Mesenchymal stem cell (in vitro differentiated cells and primary cell): ENCODE measurements around the gene ELSPBP1.

Source experiments
- DNase-seq: peaks from one replicate; pipeline ENCODE4 v3.0.0-alpha.2; 2013
- H2AFZ ChIP-seq: one replicate; pipeline ENCODE4 v1.6.1; 2013; ENCODE audit warnings: low read depth, mild to moderate bottlenecking, control low read depth, inconsistent platforms, low read length, moderate library complexity
- H2AK5ac ChIP-seq: 2 replicates; pipeline ENCODE4 v1.6.1; 2013; ENCODE audit warnings: low read length, moderate library complexity, mild to moderate bottlenecking, inconsistent platforms; ENCODE audit not compliant: severe bottlenecking
- H2BK120ac ChIP-seq: one replicate; pipeline ENCODE4 v1.6.1; 2013; ENCODE audit warnings: low read depth, mild to moderate bottlenecking, inconsistent platforms, low read length, moderate library complexity
- H2BK12ac ChIP-seq, 2 experiments: one replicate each; pipeline ENCODE4 v1.6.1; 2013; ENCODE audit warnings: inconsistent platforms in 2 of 2, low read length in 2 of 2, mild to moderate bottlenecking in 2 of 2, moderate library complexity in 2 of 2, control low read depth in 1 of 2
- H2BK15ac ChIP-seq: one replicate; pipeline ENCODE4 v1.6.1; 2013; ENCODE audit warnings: mild to moderate bottlenecking, low read depth, inconsistent platforms; ENCODE audit not compliant: poor library complexity, severe bottlenecking
- H2BK5ac ChIP-seq: 2 replicates; pipeline ENCODE4 v1.6.1; 2013; ENCODE audit warnings: low read depth, mild to moderate bottlenecking, low read length, control low read depth, inconsistent platforms; ENCODE audit not compliant: poor library complexity, severe bottlenecking
- H3K14ac ChIP-seq, 2 experiments: one replicate each; pipeline ENCODE4 v1.6.1; 2013; ENCODE audit warnings: inconsistent platforms in 2 of 2, low read length in 2 of 2, control low read depth in 1 of 2, mild to moderate bottlenecking in 1 of 2, moderate library complexity in 1 of 2
- H3K18ac ChIP-seq, 2 experiments: one replicate each; pipeline ENCODE4 v1.6.1; 2013; ENCODE audit warnings: inconsistent platforms in 2 of 2, low read length in 2 of 2, control low read depth in 1 of 2, low read depth in 1 of 2, mild to moderate bottlenecking in 1 of 2
- H3K23ac ChIP-seq, 2 experiments: one replicate each; pipeline ENCODE4 v1.6.1; 2013; ENCODE audit warnings: inconsistent platforms in 2 of 2, low read length in 2 of 2, mild to moderate bottlenecking in 2 of 2, moderate library complexity in 2 of 2, control low read depth in 1 of 2
- H3K27ac ChIP-seq: 2 replicates; pipeline ENCODE4 v1.5.1; 2013; ENCODE audit warnings: mild to moderate bottlenecking, moderate library complexity, low read length, control low read depth, inconsistent platforms; ENCODE audit not compliant: poor library complexity, severe bottlenecking
- H3K27me3 ChIP-seq, 2 experiments: 2 replicates each; pipeline versions ENCODE4 v1.6.1 to v1.7.0; 2013; ENCODE audit warnings: low read length in 2 of 2, mild to moderate bottlenecking in 2 of 2, moderate library complexity in 2 of 2, control low read depth in 1 of 2, inconsistent platforms in 1 of 2; ENCODE audit not compliant: control insufficient read depth in 1 of 2, insufficient read depth in 1 of 2
- H3K36me3 ChIP-seq, 2 experiments: 2 replicates each; pipeline versions ENCODE4 v1.6.1 to v1.7.0; 2013; ENCODE audit warnings: low read length in 2 of 2, control low read depth in 1 of 2, inconsistent platforms in 1 of 2, low read depth in 1 of 2, mild to moderate bottlenecking in 1 of 2; ENCODE audit not compliant: insufficient read depth in 2 of 2, control insufficient read depth in 1 of 2
- H3K4ac ChIP-seq, 2 experiments: one replicate each; pipeline ENCODE4 v1.6.1; 2013; ENCODE audit warnings: inconsistent platforms in 2 of 2, low read length in 2 of 2, mild to moderate bottlenecking in 2 of 2, moderate library complexity in 2 of 2, control low read depth in 1 of 2, low read depth in 1 of 2
- H3K4me1 ChIP-seq: 2 replicates; pipeline ENCODE4 v1.6.1; 2013; ENCODE audit warnings: low read depth, low read length, control low read depth; ENCODE audit not compliant: control insufficient read depth, insufficient read depth
- H3K4me2 ChIP-seq: 2 replicates; pipeline ENCODE4 v1.6.1; 2013; ENCODE audit warnings: low read length, mild to moderate bottlenecking, inconsistent platforms; ENCODE audit not compliant: poor library complexity, severe bottlenecking
- H3K4me3 ChIP-seq, 2 experiments: 2 replicates each; pipeline versions ENCODE4 v1.5.1 to v1.7.0; 2013; ENCODE audit warnings: low read length in 2 of 2, mild to moderate bottlenecking in 2 of 2, control low read depth in 1 of 2, low read depth in 1 of 2; ENCODE audit not compliant: insufficient read depth in 1 of 2
- H3K79me1 ChIP-seq: replicated peaks from 2 replicates; pipeline ENCODE4 v1.6.1; 2013; ENCODE audit warnings: mild to moderate bottlenecking, control low read depth, low read length, inconsistent platforms; ENCODE audit not compliant: poor library complexity, severe bottlenecking
- H3K9ac ChIP-seq: 2 replicates; pipeline ENCODE4 v1.7.0; 2013; ENCODE audit warnings: mild to moderate bottlenecking, low read length, moderate library complexity
- H3K9me3 ChIP-seq: 2 replicates; pipeline ENCODE4 v1.7.0; 2013; ENCODE audit warnings: mild to moderate bottlenecking, low read length; ENCODE audit not compliant: control insufficient read depth
- H4K8ac ChIP-seq: one replicate; pipeline ENCODE4 v1.6.1; 2013; ENCODE audit warnings: inconsistent platforms, mild to moderate bottlenecking, low read length, moderate library complexity
- H4K91ac ChIP-seq: one replicate; pipeline ENCODE4 v1.6.1; 2013; ENCODE audit warnings: mild to moderate bottlenecking, low read length, inconsistent platforms
- WGBS: methylation state at CpG from one replicate; pipeline ENCODE4 v1.1.7; 2013; ENCODE audit warnings: mixed read lengths; 5-methylcytosine and 5-hydroxymethylcytosine counted together

ELSPBP1 gene

GRCh38 chr19:47973529-47973928, 20.9 kb upstream of the ELSPBP1 start:
- no peak overlapping the region for H2AK5ac ChIP-seq
- DNase-seq: no peak
- no peak overlapping the region for H3K23ac ChIP-seq
- H3K18ac ChIP-seq: no peak overlapping the region
- H3K4me3 ChIP-seq: no peak overlapping the region
- H4K91ac ChIP-seq: no peak overlapping the region
- H3K36me3 ChIP-seq: no peaks in the 10 kb centered on the region
- no peak overlapping the region for H3K4me2 ChIP-seq
- H2BK12ac ChIP-seq: no peak overlapping the region
- H3K14ac ChIP-seq: no peak overlapping the region
- peaks cover 9% of the 10 kb centered on the region for H3K9me3 ChIP-seq
- H3K79me1 ChIP-seq: no peaks in the 10 kb centered on the region
- H3K4ac ChIP-seq: no peak overlapping the region
- no peak overlapping the region for H3K27ac ChIP-seq
- WGBS: 82% methylated on average over 6 of the region's 6 CpGs
- no peak overlapping the region for H4K8ac ChIP-seq
- H2BK15ac ChIP-seq: no peak overlapping the region
- no peak overlapping the region for H2BK5ac ChIP-seq
- H2BK120ac ChIP-seq: no peak overlapping the region
- H3K27me3 ChIP-seq: peaks cover 6 to 65% of the 10 kb centered on the region in 2 experiments
- no peaks in the 10 kb centered on the region for H3K4me1 ChIP-seq
- H3K9ac ChIP-seq: no peak overlapping the region
- no peak overlapping the region for H2AFZ ChIP-seq

GRCh38 chr19:47991191-47991808, 3.1 kb upstream of the ELSPBP1 start:
- no peak overlapping the region for H2BK5ac ChIP-seq
- H3K14ac ChIP-seq: no peak overlapping the region
- H3K79me1 ChIP-seq: no peaks in the 10 kb centered on the region
- no peak overlapping the region for H3K9ac ChIP-seq
- no peak overlapping the region for H2BK15ac ChIP-seq
- H3K4me2 ChIP-seq: no peak overlapping the region
- no peak overlapping the region for H4K91ac ChIP-seq
- no peak for DNase-seq
- H4K8ac ChIP-seq: no peak overlapping the region
- H2BK12ac ChIP-seq: no peak overlapping the region
- H3K27ac ChIP-seq: no peak overlapping the region
- no peaks in the 10 kb centered on the region for H3K36me3 ChIP-seq
- no peaks in the 10 kb centered on the region for H3K9me3 ChIP-seq
- H3K4me3 ChIP-seq: no peak overlapping the region
- no peak overlapping the region for H3K4ac ChIP-seq
- no peak overlapping the region for H3K18ac ChIP-seq
- H2BK120ac ChIP-seq: no peak overlapping the region
- H3K27me3 ChIP-seq: peaks cover 17 to 66% of the 10 kb centered on the region in 2 experiments
- no peak overlapping the region for H2AFZ ChIP-seq
- H3K4me1 ChIP-seq: no peaks in the 10 kb centered on the region
- H2AK5ac ChIP-seq: no peak overlapping the region
- no peak overlapping the region for H3K23ac ChIP-seq
- 65% methylated on average over 10 of the region's 10 CpGs for WGBS

GRCh38 chr19:47992070-47992469, 2.4 kb upstream of the ELSPBP1 start, which contains the start of gene BSPH1:
TSS of gene BSPH1 (minus strand) at chr19:47992170. CDS start at chr19:47992081, 89 bp downstream.
- Histone ChIP-seq H3K9ac (no peak within 1 kb of the TSS), H4K8ac (no peak within 1 kb of the TSS), H3K4me3 (no peak within 1 kb of the TSS), H2BK5ac (no peak within 1 kb of the TSS), H2BK120ac (no peak within 1 kb of the TSS), H2AFZ (no peak within 1 kb of the TSS), H3K36me3 (no peaks in the 10 kb centered on the region), H3K79me1 (no peaks in the 10 kb centered on the region), H3K14ac (no peak within 1 kb of the TSS), H2BK15ac (no peak within 1 kb of the TSS), H2BK12ac (no peak within 1 kb of the TSS), H3K9me3 (no peaks in the 10 kb centered on the region), H3K27me3 (peaks cover 16 to 67% of the 10 kb centered on the region in 2 experiments), H3K4me1 (no peaks in the 10 kb centered on the region), H3K4me2 (no peak within 1 kb of the TSS), H3K27ac (no peak within 1 kb of the TSS), H3K4ac (no peak within 1 kb of the TSS), H3K18ac (no peak within 1 kb of the TSS), H3K23ac (no peak within 1 kb of the TSS), H4K91ac (no peak within 1 kb of the TSS), H2AK5ac (no peak within 1 kb of the TSS)
- WGBS: 76% methylated on average over 2 of the region's 2 CpGs
- DNase-seq: no peak

- Histone ChIP-seq H2BK120ac (no peak overlapping the region), H2BK12ac (no peak overlapping the region), H3K4me3 (no peak overlapping the region), H3K79me1 (no peaks in the 10 kb centered on the region), H3K9me3 (no peaks in the 10 kb centered on the region), H3K14ac (no peak overlapping the region), H3K4me1 (no peaks in the 10 kb centered on the region), H3K18ac (no peak overlapping the region), H4K8ac (no peak overlapping the region), H3K27ac (no peak overlapping the region), H2AK5ac (no peak overlapping the region), H3K23ac (no peak overlapping the region), H2BK5ac (no peak overlapping the region), H2AFZ (no peak overlapping the region), H3K36me3 (no peaks in the 10 kb centered on the region), H3K4ac (no peak overlapping the region), H3K4me2 (no peak overlapping the region), H4K91ac (no peak overlapping the region), H3K9ac (no peak overlapping the region), H3K27me3 (peaks cover 7 to 47% of the 10 kb centered on the region in 2 experiments), H2BK15ac (no peak overlapping the region)
- no peak for DNase-seq
- WGBS: 46% methylated on average over 1 of the region's 1 CpG
These were observed 1.8 kb downstream of the ELSPBP1 start for GRCh38 chr19:47996230-47996727.
